SK-N-MC (cell line): ENCODE measurements around the gene SGPL1.

Experiments used
- EZH2 ChIP-seq: fragments of 200-600 bp; sonication (generic); IDR thresholded peaks from one replicate; pipeline ENCODE4 v1.6.1; 2017; ENCODE audit warnings: antibody characterized with exemption
- POLR2AphosphoS5 ChIP-seq: IDR thresholded peaks from 2 replicates; pipeline ENCODE4 v1.6.1; 2012; ENCODE audit warnings: mild to moderate bottlenecking, low read depth, low read length, borderline replicate concordance

DNA sequence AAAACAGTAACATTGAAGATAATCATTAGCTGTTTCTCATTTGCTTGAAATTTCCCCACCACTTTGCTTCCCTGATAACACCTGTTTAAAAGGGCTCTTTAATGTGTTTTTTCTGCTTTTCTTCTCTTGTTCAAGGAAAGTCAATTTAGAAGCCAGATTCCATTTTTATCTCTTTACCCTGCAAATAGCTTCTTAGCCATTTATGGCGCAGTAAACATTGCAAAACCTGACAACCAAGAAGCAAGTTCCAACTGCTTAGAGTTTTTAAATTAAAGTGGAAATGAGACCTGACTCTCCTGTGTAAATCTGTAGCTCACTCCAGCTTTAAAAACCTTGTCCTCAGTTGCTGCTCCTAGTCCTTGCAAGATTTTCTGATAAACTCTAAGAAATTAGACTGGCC is 30.1 kb downstream of the SGPL1 start:
- TF ChIP-seq POLR2AphosphoS5 (no peak), EZH2 (no peak)
